Left renal cortex interstitium (tissue), 4 donors: Measurements from ENCODE around the gene PCBD2. TPM values are rescaled to one million over a fixed set of nuclear protein-coding genes. Genes with fewer than 3 reads are reported as not detected.
"Not testable (repeated sequence)": the region's sequence is repeated elsewhere in the genome, so short reads cannot be mapped to it uniquely, and the experiment has no call there.

Experiments
- DNase-seq, 4 donors: peaks; one replicate each; pipeline ENCODE4 v3.0.0-alpha.2; 2013; ENCODE audit warnings: low read depth in 4 of 4, low spot score in 2 of 4, missing footprints in 1 of 4
- polyA plus RNA-seq, 4 donors: library from polyadenylated mRNA; unstranded; fragments of 120-200 nt; gene quantifications; one replicate each; pipeline ENCODE4 v1.2.1, GENCODE V29; 2013; ENCODE audit not compliant: insufficient read length in 4 of 4

PCBD2 gene
- 10 to 100 TPM in 2 of 4 donors, 1 to 10 TPM in 2; 8.5 to 20.9 (median 13.2) TPM for polyA plus RNA-seq

DNA sequence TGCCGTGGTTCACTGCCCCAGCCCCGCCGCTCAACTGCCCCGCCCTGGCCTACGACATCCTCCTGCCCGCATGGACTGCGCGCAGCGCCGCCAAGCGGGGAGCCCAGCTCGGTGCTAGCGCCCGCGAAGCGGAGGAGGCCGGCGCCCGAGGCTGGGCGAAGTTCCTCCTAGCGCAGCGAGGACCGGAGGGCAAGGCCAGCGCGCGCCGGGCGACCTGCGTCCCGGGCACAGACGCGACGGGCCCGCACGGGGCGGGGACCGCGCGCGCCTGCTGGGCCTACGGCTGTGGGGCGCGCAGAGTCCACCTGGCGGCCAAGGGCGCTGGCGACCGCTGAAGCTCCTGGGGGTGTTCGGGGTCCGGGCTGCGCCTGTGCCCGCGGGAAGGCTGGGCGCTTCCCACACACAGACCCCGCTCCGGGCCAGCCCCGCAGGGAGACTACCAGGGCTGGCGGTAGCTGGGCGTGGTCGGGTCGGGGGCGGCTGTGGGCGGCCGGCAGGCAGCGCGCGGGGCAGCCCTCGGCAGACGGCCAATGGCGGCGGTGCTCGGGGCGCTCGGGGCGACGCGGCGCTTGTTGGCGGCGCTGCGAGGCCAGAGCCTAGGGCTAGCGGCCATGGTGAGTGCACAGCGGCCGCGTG lies at the start of gene PCBD2:
TSS of gene PCBD2 (plus strand) at position 522 of the 636 bp plus-strand sequence. CDS start at position 531, 9 bp downstream.
- peak; percentile 36 to 83 (median 73) for DNase-seq

DNA sequence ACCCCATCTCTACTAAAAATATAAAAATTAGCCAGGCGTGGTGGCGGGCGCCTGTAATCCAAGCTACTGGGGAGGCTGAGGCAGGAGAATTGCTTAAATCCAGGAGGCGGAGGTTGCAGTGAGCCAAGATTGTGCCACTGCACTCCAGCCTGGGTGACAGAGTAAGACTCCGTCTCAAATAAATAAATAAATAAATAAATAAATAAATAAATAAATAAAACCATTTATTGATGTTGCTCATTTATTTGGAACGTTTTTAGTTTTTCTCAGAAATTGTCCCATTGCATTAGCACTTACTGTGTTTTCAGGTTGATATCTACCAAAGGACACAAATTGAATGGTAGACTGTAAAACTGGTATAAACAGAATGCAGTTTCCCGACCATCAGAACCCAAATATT lies 48.5 kb upstream of the PCBD2 start:
- not testable (repeated sequence) for DNase-seq

DNA sequence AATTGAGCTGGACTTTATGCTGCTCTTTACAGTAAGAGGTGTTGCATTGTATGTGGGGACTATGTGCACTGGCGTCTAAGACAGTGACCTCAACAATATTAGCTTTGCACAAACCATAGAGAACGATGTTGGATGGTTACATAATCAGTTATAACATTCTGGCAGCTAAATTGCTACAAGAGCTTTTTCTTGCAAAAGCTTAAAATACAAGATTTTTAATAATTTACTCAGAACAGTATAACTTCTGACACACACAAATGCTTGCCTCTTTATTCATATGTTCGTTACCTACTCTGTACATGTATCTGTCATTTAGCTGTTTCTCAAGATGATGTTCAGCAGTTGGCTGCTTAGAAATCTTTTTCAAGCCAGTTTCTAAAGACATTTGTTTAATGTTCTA lies 47.5 kb upstream of the PCBD2 start:
- DNase-seq, result no peak

DNA sequence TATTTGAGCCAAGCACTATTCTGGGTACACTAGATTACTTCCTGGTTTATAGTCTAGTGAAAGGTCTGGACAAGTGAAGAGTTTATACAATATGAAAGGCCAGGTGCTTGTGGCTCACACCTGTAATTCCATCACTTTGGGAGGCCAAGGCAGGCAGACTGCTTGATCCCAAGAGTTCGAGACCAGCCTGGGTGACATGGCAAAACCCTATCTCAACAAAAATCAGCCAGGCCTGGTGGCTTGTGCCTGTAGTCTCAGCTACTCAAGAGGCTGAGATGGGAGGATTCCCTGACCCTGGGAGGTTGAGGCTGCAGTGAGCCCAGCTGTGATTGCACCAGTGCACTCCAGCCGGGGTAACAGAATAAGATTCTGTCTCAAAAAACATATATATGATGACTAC lies 40.2 kb upstream of the PCBD2 start:
- DNase-seq, result no peak

DNA sequence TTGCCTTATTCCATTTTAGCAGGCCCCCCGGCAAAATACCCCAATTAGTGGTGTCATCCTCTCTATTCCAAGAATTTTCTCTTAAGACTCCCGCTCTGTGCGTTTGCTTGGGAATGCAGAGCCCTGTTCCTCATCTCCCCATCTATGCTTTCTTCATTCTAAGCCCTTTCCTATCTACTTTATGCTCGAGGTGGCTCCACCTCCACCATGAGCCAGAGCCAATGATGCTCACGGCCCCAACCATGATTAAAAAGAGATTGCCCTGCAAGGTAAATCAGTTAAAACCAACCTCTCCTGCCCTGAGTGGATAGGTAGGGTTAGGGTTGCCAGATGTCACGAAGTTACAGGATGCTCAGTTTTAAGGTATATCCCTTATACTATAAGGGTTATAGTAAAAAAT lies 31.4 kb upstream of the PCBD2 start:
- no peak for DNase-seq

DNA sequence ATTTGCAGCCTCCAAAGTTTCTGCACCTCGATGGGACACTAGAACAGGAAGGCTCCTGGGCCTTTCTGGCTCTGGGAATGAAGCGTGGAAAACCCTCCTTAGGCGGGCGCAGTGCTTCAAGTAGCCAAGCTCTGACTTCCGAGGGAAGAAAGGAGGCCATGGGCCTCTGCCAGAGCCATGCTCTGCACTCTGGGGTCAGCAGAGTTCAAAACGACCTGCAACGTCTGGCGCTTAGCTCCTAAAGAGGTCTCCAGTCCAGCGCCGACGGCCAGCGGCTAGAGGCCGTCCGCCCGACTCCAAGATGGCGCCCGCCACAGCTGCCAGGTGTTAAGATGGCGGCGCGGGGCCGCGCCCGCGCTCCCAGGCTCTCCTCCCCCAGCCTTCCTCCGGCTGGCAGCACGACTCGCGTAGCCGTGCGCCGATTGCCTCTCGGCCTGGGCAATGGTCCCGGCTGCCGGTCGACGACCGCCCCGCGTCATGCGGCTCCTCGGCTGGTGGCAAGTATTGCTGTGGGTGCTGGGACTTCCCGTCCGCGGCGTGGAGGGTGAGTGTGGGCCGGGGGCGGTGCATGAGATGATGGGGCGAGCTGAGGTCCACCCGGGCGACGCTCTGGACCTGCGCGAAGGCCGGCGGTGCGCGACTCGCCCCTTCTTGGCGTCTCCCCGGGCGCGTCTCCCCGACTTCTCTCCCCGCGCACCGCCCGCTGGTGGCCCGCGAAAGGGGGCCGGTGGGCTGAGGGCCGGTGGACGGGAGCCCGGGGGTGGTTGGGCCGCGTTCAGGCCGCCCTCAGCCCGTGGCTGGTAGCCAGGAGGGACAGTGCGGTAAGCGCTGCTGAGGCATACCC lies 30.7 kb upstream of the PCBD2 start, which contains the start of gene TXNDC15:
TSS of gene TXNDC15 (plus strand) at position 385 of the 844 bp plus-strand sequence. CDS start at position 442, 57 bp downstream.
- peak; percentile 66 to 82 (median 78) for DNase-seq

DNA sequence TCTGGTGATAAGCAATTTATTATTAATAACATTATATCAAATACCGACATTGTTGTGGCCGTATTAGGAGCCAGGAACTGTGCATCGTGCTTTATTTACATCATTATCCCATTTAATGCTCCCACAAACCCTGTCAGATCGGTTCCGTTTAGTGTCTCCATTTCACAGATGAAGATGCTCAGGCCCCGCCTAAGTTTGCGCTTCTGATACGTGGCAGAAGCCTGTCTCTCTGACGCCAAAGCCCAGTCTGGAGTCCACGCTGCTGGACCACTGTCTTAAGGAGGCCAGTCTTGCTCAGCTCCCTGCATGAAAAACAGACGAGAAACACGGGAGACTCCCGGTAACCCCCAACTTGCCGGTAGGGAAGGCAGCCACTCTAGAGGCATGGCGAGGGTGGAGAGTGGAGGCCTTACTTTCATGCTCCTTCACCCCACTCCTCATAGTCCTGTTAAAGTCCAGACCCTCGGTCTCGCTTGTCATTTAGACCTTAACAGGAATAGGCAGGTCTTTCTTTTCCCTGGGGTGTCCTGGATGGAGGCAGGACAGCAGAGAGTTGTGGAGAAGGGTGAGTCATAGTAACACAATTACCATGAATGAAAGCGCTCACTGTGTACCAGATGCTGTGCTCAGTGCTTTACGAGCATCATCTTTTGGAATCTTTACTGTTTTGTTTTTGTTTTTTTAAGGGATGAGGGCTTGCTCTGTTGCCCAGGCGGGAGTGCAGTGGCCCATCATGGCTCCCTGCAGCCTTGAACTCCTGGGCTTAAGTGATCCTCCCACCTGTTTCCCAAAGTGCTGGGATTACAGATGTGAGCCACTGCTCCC lies 29.9 kb upstream of the PCBD2 start:
- peak in 3 of 4 donors; percentile 45 to 52 (median 45) for DNase-seq

DNA sequence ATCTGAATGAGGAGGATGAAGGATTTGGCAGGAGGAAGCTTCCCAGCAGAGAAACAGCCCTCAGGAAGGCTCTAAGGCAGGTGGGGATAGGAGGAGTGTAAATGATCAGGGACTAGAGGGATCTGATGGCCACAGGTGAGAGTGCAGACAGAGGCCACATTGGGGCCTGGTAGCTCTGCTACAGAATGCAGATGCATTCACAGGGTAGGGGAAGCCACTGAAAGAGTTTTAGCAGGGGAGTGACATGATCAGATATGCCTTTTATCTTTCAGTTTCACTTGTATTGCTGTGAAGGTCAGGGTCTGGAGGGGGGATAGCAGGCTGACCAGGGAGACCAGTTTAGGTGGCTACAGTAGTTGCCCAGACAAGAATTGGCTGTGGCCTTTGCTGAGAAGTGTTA lies 27.8 kb upstream of the PCBD2 start:
- no peak for DNase-seq

DNA sequence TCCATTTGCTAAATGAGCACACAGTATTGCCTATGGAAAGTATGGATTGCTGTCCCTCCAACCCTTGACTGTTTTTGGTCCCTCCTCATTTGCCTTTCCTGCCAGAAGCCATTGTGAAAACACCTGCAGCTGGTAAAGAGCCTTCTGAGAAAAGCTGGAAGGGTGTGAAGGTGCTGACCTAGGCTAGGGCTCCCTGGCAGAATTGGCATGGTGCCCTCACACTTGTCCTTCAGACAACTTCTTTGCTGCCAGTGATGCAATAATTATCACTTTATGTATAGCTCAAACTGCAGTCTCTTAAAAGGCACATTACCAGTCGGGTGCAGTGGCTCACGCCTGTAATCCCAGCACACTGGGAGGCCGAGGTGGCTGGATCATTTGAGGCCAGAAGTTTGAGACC lies 26.5 kb upstream of the PCBD2 start:
- DNase-seq, result no peak

DNA sequence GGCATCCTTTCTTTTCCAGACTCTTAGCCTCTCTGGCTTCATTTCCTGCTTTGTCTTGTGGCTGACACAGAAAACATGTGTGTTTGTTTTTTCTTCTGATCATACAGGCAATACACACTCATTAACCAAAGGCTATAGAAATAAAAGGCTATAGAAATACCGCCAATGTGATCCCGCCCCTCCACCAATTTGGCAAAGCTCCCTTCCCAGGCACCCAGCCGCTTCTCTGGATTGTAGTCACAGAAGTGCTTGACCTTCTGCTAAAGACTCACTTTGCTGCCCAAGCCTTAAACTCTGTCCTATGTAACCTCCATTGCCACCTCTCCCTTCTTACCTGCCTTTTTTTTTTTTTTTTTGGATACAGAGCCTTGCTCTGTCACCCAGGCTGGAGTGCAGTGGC lies 25.5 kb upstream of the PCBD2 start:
- no peak for DNase-seq

DNA sequence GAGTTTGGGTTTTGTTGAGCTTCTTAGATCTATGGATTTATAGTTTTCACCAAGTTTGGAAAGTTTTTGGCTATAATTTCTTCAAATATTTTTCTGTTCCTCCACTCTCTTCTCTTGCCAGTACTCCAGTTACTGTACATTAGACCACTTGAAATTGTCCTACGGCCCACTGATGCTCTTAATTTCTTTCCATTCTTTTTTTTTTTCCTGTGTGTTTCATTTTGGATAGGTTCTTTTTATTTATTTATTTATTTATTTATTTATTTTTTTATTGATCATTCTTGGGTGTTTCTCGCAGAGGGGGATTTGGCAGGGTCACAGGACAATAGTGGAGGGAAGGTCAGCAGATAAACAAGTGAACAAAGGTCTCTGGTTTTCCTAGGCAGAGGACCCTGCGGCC lies 24.0 kb upstream of the PCBD2 start:
- DNase-seq, result not testable (repeated sequence)

DNA sequence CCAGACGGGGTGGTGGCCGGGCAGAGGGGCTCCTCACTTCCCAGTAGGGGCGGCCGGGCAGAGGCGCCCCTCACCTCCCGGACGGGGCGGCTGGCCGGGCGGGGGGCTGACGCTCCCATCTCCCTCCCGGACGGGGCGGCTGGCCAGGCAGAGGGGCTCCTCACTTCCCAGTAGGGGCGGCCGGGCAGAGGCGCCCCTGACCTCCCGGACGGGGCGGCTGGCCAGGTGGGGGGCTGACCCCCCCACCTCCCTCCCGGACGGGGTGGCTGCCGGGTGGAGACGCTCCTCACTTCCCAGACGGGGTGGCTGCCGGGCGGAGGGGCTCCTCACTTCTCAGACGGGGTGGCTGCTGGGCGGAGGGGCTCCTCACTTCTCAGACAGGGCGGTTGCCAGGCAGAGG lies 23.2 kb upstream of the PCBD2 start:
- DNase-seq, result not testable (repeated sequence)

DNA sequence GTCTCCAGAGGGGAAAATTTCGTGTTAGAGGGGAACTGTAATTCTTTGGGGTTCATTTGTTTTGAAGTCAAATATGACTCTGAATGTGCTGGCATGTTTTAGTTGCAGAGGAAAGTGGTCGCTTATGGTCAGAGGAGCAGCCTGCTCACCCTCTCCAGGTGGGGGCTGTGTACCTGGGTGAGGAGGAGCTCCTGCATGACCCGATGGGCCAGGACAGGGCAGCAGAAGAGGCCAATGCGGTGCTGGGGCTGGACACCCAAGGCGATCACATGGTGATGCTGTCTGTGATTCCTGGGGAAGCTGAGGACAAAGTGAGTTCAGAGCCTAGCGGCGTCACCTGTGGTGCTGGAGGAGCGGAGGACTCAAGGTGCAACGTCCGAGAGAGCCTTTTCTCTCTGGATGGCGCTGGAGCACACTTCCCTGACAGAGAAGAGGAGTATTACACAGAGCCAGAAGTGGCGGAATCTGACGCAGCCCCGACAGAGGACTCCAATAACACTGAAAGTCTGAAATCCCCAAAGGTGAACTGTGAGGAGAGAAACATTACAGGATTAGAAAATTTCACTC lies 17.3 kb upstream of the PCBD2 start:
- DNase-seq, result no peak

DNA sequence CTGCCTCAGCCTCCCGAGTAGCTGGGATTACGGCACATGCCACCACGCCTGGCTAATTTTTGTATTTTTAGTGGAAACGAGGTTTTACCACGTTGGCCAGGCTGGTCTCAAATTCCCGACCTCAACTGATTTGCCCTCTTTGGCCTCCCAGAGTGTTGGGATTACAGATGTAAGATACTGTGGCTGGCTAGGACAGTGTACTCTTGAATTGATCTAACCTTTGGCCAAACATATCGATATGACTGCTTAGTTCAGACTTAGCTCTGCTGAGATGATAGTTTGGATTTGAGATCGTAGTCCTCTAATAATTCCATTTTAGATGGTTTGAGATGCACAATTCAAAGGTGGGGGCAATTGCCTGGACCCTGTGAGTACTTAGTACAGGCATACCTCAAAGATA lies 15.6 kb upstream of the PCBD2 start:
- DNase-seq, result no peak

DNA sequence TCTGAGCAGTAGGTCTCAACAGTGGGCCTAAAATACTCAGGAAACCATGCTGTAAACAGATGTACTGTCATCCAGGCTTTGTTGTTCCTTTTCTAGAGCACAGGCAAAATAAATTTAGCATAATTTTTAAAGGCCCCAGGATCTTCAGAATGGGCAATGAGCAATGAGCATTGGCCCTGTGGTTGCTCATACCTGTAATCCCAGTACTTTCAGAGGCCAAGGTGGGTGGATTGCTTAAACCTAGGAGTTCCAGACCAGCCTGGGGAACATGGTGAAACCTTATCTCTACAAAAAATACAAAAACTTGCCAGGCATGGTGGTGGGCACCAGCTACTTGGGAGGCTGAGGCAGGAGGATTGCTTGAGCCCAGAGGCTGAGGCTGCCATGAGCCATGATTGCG lies 13.5 kb upstream of the PCBD2 start:
- no peak for DNase-seq

DNA sequence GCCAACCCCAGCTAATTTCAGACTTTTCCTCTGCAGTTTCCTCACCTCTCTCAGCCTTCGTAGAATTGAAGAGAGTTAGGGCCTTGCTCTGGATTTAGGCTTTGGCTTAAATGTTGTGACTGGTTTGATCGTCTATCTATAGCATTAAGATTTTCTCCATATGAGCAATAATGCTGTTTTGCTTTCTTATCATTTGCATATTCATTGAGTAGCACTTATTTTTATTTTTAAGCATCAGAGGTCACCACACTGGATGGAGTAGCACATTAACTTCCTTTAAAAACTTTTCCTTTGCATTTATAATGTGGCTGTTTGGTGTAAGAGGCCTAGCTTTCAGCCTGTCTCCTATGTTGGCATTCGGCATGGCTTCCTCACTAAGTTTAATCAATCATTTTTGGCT lies 12.6 kb upstream of the PCBD2 start:
- no peak for DNase-seq

DNA sequence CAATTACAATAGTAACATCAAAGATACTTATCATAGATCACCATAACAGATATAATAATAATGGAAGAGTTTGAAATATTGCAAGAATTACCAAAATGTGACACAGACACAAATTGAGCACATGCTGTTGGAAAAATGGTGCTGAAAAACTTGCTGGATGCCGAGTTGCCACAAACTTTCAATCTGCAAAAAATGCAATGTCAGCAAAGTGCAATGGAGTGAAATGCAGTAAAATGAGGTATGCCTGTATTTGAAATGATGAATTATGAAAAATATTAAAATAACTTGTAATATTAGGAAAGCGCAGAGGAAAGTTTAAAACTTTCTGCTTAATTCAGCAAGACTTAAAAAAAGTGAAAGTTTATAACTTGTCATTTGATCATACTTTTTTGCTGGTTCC lies 12.0 kb upstream of the PCBD2 start:
- no peak for DNase-seq

DNA sequence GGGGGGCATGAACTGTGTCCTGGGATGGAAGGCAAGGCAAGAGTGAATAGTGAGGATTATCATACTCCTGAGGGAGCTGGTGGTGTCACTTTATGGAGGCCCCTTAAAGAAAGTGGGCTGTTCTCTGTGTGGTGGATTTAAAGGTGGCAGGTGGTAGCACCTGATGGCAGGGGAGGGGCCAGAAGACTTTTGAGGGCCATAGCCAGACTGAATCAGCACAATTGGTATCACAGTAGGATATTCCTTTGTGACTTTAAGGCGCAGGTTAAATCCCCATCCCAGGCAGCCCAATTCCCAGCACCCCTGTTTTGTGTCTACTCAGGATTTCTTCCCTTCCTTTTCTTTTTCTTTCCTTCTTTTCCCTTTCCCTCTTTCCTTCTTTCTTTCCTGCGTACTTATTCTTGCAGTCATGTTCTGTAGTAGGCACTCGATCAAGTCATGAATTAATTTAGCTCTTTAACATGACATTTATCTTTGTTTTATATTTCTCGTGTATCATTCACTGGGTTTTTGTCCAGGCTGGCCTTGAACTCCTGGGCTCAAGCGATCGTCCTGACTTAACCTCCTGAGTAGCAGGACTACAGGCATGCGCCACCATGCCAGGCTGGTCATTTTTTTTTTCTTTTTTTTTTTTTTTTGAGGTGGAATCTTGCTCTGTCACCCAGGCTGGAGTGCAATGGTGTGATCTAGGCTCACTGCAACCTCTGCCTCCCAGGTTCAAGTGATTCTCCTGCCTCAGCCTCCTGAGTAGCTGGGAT lies 11.0 kb upstream of the PCBD2 start:
- DNase-seq, result no peak

DNA sequence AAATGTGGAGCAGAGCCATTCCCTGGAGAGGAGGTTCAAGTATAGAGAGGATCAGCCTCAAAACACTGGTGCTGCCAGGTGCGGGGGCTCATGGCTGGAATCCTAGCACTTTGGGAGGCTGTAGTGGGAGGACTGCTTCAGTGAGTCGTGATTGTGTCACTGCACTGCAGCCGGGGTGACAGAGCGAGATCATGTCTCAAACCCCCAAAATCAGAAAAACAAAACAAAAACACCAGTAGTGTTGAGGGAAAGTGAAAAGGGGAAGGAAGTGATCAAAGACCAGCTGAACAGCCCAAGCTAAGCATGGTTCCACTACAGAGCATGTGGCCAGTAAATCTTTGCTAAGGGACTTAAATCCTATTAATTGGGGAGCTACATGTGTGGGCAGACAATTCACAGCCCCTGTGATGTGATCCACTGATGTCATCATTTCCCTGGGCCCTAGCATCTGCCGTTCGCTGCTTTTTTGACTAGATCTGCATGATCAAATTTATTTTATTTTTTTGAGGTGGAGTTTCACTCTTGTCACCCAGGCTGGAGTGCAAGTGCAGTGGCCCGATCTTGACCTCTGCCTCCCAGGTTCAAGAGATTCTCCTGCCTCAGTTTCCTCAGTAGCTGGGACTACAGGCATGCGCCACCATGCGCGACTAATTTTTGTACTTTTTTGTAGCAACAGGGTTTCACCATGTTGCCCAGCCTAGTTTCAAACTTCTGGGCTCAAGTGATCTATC lies 2.7 kb upstream of the PCBD2 start:
- no peak for DNase-seq
